GM18499 (cell line): ENCODE data around the gene KYNU.
"Not testable (repeated sequence)": the region's sequence is repeated elsewhere in the genome, so short reads cannot be mapped to it uniquely, and the experiment has no call there.

Experiments used
- ATAC-seq: cut with Tn5 transposase; IDR thresholded peaks from one replicate; pipeline ENCODE4 v1.9.1; 2021; ENCODE audit warnings: moderate number of reproducible peaks; ENCODE audit not compliant: insufficient read depth, unreplicated experiment

The KYNU gene

GRCh38 chr2:143071185-143071876 lies 193.9 kb downstream of the KYNU start:
- ATAC-seq: no peak

- not testable (repeated sequence) for ATAC-seq
These were observed 197.4 kb downstream of the KYNU start for GRCh38 chr2:143074913-143075312.

- ATAC-seq: no peak
These were observed 198.2 kb downstream of the KYNU start for GRCh38 chr2:143075711-143076110.

GRCh38 chr2:143078104-143078503 lies 200.6 kb downstream of the KYNU start:
- ATAC-seq: no peak

GRCh38 chr2:143081616-143082015 lies 204.2 kb downstream of the KYNU start:
- no peak for ATAC-seq

GRCh38 chr2:143083636-143084035 lies 206.2 kb downstream of the KYNU start:
- peak; percentile 37 for ATAC-seq

GRCh38 chr2:143084462-143084861 lies 207.0 kb downstream of the KYNU start:
- ATAC-seq: no peak

- ATAC-seq: no peak
These were observed 207.8 kb downstream of the KYNU start for GRCh38 chr2:143085125-143085784.

- ATAC-seq: no peak
These were observed 209.6 kb downstream of the KYNU start for GRCh38 chr2:143087033-143087432.

- ATAC-seq: no peak
These were observed 210.9 kb downstream of the KYNU start for GRCh38 chr2:143088388-143088787.

GRCh38 chr2:143089520-143089919 lies 212.1 kb downstream of the KYNU start:
- not testable (repeated sequence) for ATAC-seq
